K562 (cell line): ENCODE data around the gene TMEFF1.

Experiments
- CTCF ChIP-seq, 3 experiments: IDR thresholded peaks in 2 of 3; conservative IDR thresholded peaks in 1 of 3; 2 replicates each; pipeline ENCODE4 v1.5.1; 2011 to 2012; ENCODE audit warnings: low read length in 3 of 3, mild to moderate bottlenecking in 3 of 3, control low read depth in 2 of 3, improper control_type of control experiment in 1 of 3, inconsistent platforms in 1 of 3, low read depth in 1 of 3, mixed read lengths in 1 of 3, moderate library complexity in 1 of 3; ENCODE audit not compliant: insufficient read depth in 2 of 3
- DNMT1 ChIP-seq: fragments of 450-650 bp; IDR thresholded peaks from 2 replicates; pipeline ENCODE4 v1.6.1; 2016; ENCODE audit warnings: antibody characterized with exemption, mild to moderate bottlenecking
- EP300 ChIP-seq: IDR thresholded peaks from 2 replicates; pipeline ENCODE4 v1.6.1; 2012; ENCODE audit warnings: low read length, improper control_type of control experiment
- HDGF ChIP-seq: fragments of 450-650 bp; IDR thresholded peaks from 2 replicates; pipeline ENCODE4 v1.6.1; 2016
- MED1 ChIP-seq: sonication (generic); formaldehyde crosslinking; IDR thresholded peaks from 2 replicates; pipeline ENCODE4 v1.8.1; 2023; ENCODE audit warnings: missing genetic modification reagents, borderline replicate concordance
- NFE2L1 ChIP-seq: fragments of 450-650 bp; IDR thresholded peaks from 2 replicates; pipeline ENCODE4 v1.6.1; 2016; ENCODE audit warnings: missing genetic modification characterization, low read depth, mild to moderate bottlenecking, missing compliant biosample characterization, moderate library complexity, borderline replicate concordance
- NR2C2 ChIP-seq, 2 experiments: fragments of 200-800 bp in 1 of 2; sonication (Bioruptor generic) in 1 of 2; sonication (generic) in 1 of 2; formaldehyde crosslinking in 1 of 2; IDR thresholded peaks; 2 replicates each; pipeline versions ENCODE4 v1.6.1 to v1.8.0; 2016 to 2022; ENCODE audit warnings: mild to moderate bottlenecking in 1 of 2, missing compliant biosample characterization in 1 of 2, missing genetic modification characterization in 1 of 2, missing genetic modification reagents in 1 of 2
- PHF20 ChIP-seq: fragments of 450-650 bp; IDR thresholded peaks from 2 replicates; pipeline ENCODE4 v1.6.1; 2018; ENCODE audit not compliant: partially characterized antibody
- RAD21 ChIP-seq, 2 experiments: fragments of 250-450 bp in 1 of 2; fragments of 450-650 bp in 1 of 2; sonication (Bioruptor Pico) in 1 of 2; formaldehyde crosslinking in 1 of 2; IDR thresholded peaks in 1 of 2; conservative IDR thresholded peaks in 1 of 2; 2 replicates each; pipeline versions ENCODE4 v1.4.0 to v1.8.0; 2020 to 2022; ENCODE audit warnings: mild to moderate bottlenecking in 2 of 2, moderate library complexity in 1 of 2
- RBM22 ChIP-seq: fragments of 200-400 bp; formaldehyde crosslinking; IDR thresholded peaks from 2 replicates; pipeline ENCODE4 v1.6.1; 2018; ENCODE audit warnings: low read length, low read depth; ENCODE audit not compliant: poor library complexity, severe bottlenecking
- THRAP3 ChIP-seq: fragments of 450-650 bp; IDR thresholded peaks from 2 replicates; pipeline ENCODE4 v1.6.1; 2016; ENCODE audit warnings: mild to moderate bottlenecking, inconsistent platforms, borderline replicate concordance
- ZBTB7A ChIP-seq: IDR thresholded peaks from 2 replicates; pipeline ENCODE4 v1.6.1; 2011; ENCODE audit warnings: low read depth, mild to moderate bottlenecking, low read length, moderate library complexity, borderline replicate concordance; ENCODE audit not compliant: control insufficient read depth
- TF ChIP-seq, protein P1 (sequence below), 2 experiments: fragments of 450-650 bp; formaldehyde crosslinking in 1 of 2; IDR thresholded peaks; 2 replicates each; pipeline versions ENCODE4 v1.4.0 to v1.6.1; 2014 to 2020; ENCODE audit warnings: mild to moderate bottlenecking in 2 of 2, borderline replicate concordance in 1 of 2, low read depth in 1 of 2

- TF ChIP-seq NFE2L1 (tag) (no peak), CTCF (IDR thresholded peaks at IDR 0.05 in 2 of 3, conservative IDR thresholded peaks at IDR 0.05 in 1 of 3; ENCODE audit: insufficient read depth in 2 of 3, low read depth in 1 of 3, low read length in 3 of 3) (no peak), HDGF (no peak), PHF20 (no peak), DNMT1 (no peak), THRAP3 (no peak), MED1 (no peak), RAD21 (CRISPR knock-in tag; conservative IDR thresholded peaks at IDR 0.05 in 1 of 2, IDR thresholded peaks at IDR 0.05 in 1 of 2) (no peak), ZBTB7A (no peak), RBM22 (no peak), NR2C2 (CRISPR knock-in tag; IDR thresholded peaks at IDR 0.05) (no peak), NR2C2 (tag; IDR thresholded peaks at IDR 0.05) (no peak), EP300 (no peak)
- TF ChIP-seq, protein P1, sequence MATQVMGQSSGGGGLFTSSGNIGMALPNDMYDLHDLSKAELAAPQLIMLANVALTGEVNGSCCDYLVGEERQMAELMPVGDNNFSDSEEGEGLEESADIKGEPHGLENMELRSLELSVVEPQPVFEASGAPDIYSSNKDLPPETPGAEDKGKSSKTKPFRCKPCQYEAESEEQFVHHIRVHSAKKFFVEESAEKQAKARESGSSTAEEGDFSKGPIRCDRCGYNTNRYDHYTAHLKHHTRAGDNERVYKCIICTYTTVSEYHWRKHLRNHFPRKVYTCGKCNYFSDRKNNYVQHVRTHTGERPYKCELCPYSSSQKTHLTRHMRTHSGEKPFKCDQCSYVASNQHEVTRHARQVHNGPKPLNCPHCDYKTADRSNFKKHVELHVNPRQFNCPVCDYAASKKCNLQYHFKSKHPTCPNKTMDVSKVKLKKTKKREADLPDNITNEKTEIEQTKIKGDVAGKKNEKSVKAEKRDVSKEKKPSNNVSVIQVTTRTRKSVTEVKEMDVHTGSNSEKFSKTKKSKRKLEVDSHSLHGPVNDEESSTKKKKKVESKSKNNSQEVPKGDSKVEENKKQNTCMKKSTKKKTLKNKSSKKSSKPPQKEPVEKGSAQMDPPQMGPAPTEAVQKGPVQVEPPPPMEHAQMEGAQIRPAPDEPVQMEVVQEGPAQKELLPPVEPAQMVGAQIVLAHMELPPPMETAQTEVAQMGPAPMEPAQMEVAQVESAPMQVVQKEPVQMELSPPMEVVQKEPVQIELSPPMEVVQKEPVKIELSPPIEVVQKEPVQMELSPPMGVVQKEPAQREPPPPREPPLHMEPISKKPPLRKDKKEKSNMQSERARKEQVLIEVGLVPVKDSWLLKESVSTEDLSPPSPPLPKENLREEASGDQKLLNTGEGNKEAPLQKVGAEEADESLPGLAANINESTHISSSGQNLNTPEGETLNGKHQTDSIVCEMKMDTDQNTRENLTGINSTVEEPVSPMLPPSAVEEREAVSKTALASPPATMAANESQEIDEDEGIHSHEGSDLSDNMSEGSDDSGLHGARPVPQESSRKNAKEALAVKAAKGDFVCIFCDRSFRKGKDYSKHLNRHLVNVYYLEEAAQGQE (IDR thresholded peaks at IDR 0.05; ENCODE audit: borderline replicate concordance), result no peak
- TF ChIP-seq, protein P1 (CRISPR knock-in tag; IDR thresholded peaks at IDR 0.05; ENCODE audit: low read depth), result no peak
Observed at GRCh38 chr9:100590481-100590880, 117.5 kb downstream of the TMEFF1 start.
